Activated CD8-positive, alpha-beta memory T cell treated with anti-CD3 and anti-CD28 coated beads, Interleukin-2, amount 50 U/mL, for 1 hour (primary cell): Measurements from ENCODE around the gene OVCA2.

Source experiments
- DNase-seq: peaks from one replicate; pipeline ENCODE4 v3.0.0-alpha.2; 2020; ENCODE audit errors: extremely low read depth

The OVCA2 gene

DNA sequence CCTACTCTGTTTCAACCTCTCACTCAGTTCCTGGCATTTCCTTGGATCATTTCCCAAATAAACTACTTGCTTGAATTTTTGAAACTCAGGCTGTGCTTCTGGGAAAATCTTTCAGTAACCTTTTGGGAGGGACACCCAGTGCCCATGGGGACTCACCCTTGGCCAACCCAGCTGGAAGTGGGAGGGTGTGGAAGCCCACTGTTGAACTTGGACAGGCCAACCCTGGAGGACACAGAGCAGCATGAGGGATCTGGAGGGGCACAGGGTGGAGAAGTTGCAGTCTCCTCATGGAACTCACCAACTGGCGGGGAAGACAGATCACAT is 27.9 kb upstream of the OVCA2 start:
- no peak for DNase-seq

DNA sequence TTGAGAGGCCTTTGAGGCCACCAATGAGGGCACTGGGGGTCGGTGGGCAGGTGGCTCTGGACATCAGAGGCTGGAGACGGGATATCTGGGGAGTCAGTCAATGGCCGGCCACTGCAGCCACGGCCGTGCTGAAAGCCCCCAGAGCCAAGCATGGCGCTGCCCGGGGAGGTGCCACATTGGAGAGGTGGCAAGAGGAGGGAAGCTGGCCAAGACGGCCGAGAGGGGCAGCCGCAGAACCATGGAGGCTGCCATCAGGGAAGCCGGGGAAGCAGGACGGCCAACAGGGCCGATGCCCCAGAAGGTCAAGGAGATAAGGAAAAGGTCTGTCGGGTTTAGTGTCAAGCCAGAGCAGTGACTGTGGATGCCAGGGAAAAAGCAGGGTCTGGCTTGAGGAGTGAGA is 26.5 kb upstream of the OVCA2 start:
- no peak for DNase-seq

DNA sequence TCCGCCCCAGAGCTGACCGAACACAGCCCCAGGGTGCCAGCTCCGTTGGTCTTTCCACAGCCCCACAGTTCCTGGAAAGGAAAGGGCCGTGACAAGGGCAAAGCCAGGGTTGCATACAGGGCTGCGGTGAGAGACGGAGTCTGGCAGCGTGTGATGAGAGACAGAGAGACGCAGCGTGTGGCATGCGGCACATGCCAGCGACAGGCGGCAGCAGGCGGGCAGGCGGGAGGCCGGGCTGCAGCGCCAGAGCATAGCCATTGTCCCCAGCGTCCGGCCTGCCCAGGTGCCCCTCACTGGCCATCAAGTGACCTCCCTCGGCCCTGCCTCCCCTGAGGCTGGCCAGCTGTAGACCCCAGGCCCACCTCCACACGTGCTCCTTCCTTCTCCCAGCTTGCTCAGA is 25.3 kb upstream of the OVCA2 start:
- no peak for DNase-seq

DNA sequence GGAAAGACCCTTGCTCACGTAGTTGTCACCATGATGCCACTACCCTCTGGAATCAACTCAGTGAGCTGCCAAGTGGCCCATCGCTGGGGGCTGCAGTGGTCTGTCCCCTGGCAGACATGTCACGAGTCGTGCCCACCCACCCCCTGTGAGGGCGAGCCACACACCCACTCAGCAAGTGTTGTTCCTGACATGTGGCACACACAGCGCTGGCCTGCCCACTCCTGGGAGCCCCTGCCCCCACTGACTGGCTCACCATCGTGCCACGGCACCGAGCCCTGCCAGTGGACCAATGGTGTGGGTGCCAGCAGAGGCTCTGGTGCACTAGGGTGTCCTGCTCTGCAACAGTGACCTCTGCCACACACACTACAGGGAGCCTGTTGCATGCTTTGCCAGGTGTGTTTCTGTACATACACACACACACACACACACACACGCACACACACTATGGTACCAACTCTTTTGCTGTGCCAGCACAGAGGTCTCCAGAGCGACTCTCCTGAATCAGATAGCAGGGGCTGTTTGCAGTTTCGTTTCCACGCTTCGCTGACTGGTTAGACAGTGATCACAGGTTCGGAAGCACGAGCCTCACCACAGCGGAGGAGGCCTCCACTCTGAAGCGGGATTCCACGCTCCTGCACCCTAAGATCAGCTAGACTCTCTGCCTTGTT is 24.4 kb upstream of the OVCA2 start:
- DNase-seq = no peak

DNA sequence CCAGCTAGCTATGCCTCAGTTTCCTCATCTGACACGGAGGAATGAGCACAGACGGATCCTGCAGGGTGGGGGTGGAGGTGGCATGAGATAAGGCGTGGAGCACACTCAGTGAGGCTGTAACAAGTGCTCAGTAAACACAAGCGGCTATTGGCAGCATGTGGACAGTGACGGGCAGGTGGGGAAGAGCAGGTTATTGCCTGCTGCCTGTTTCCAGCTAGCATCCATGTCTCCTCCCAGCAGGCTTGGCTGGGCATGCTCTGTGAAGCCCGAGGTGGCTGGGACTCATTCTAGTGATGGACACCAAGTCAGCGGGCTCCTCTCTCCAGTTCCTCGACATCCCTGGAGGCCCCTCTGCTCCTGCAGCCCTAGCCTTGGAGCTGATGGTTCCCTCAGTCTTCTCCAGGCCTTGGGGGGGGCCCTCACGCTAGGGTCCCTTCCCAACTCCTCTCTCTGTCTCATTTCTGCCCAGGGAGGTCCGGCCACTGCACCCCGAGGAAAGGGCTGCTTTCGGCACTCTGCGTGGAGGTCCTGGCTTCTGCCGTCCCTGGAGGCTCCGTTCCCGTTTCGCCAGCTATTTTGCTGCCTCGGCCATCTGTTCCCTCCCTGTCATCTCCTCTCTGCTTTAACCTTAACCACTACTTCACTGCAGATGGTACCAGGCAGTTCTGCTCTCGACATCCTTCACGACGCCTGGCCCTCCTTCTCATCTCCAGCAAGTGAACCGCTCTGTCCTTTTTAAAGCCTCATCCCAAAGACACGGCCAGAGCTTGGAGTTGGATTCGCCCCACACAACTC is 22.9 kb upstream of the OVCA2 start:
- no peak for DNase-seq

DNA sequence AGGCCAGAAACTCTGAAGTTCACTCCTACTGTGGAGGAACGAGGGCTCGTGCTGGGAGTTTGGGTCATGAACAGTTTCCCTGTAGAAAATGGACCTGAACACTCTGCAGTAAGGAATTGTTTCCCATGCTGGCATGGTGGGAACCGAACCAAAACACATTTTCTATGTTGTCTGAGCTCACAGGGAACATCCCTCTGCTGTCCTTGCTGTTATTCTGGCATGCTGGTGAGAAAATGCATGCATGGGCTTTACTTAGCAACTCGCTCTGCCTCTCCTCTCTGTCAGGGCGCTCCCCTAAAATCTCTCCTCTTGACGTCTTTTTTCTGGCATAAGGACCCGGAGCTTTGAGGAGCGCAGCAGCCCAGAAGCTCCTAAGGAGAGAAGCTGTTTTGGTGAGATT is 22.1 kb upstream of the OVCA2 start:
- no peak for DNase-seq

DNA sequence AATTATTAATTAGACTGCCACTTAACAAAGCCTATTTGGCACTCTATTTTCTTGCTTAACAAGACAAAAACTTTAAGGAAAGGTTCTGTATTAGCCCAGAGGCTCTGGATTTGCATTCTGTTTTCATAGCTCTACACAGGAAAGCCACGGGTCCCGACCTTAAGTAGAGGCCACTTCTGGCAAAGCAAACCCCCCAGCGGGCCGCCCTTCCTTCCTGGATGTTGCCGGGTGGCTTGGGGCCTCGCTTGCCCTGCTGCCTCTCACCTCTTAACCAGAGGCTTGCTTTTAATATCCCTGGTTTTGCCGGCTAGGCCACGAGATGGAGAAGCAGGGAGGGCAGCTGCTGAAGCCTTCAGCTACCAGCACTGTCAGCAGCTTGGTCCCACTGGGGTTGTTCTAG is 21.1 kb upstream of the OVCA2 start:
- DNase-seq = no peak

DNA sequence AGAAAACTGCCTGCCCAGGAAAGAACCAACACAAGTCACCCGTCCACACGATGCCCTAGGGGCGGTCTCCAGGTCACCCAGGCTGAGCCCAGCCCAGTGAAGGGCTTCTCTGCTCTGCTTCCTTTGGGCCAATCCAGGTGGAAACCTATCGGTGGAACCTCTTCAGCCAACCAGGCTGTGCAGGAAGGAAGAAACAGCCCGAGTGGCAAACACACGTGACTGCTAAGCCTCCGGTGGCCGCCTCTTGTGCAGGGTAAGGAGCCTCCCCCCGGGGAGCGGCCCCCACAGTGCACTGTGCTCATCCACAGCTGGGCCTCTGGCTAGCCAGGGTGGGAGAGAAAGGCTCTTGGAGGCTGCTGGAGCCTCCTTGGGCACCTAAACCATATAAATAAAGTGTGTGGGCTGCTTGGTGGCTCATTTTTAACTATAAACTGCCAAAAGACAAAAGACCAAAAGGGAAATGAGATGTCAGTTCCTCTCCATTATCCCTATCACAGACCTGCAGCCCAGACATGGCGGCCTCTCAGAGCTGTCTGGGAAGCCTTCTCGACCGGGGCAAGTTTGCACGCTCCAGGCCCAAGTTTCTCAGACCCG is 19.1 kb upstream of the OVCA2 start:
- no peak for DNase-seq

DNA sequence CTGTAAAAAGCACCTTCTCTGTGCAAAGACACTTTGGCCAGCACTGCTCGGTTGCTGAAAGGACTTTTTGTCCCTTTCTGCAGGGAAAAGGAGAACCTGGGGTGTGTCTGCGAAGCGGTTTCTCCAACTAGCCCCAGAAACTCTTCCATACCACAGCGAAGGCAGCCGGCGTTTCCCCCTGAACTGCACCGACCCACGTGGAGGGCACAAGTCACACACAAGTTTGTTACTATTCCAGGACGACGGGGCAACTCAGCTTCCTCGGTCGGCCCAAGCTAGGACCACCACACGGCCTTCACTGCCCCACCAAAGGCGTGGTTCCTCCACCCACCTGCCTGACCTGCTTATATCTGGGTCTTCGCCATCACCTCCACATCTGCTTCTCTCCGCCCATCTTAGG is 18.6 kb upstream of the OVCA2 start:
- DNase-seq = no peak

DNA sequence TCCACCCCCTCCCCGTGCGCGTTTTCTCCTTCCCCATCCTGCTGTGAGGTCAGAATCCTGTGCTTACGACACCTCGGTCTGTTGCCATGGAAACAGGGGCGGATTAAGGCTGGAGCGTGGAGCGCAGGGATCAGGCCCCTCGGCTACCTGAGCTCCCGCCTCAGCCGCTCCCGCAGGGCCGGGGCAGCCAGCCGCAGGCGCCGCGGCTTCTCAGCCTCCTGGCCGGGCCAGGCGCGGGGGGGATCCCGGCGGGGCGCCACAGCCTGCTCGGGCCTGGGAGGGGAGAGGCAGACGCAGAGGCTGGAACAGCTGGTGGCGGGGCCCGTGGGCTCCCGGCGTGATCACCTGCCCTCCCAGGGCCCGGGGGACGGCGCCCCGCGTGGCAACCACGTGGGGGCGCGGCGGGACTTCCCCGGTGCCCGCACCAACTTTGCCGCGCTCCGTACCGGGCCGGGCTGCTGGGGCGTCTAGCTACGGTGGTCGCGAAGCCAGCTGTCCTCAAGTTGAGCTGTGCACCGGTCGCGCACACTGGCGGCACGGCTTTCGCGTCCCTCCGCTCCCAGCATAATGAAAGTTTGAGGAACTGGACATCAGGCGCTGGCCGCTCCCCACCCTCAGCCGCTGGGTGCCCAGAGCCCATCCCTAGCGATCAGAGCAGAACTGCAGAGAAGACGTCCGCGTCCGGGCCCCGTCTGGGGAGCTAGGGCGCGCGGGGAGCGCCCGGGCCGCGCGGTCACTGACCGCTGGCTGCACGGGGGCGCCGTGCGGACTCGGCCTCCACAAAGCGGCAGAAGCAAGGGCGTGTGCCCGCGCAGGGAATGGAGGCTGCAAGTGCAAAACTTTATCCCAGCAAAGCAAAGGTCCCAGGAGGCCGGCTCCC is 17.9 kb upstream of the OVCA2 start:
- DNase-seq = peak; percentile 26

DNA sequence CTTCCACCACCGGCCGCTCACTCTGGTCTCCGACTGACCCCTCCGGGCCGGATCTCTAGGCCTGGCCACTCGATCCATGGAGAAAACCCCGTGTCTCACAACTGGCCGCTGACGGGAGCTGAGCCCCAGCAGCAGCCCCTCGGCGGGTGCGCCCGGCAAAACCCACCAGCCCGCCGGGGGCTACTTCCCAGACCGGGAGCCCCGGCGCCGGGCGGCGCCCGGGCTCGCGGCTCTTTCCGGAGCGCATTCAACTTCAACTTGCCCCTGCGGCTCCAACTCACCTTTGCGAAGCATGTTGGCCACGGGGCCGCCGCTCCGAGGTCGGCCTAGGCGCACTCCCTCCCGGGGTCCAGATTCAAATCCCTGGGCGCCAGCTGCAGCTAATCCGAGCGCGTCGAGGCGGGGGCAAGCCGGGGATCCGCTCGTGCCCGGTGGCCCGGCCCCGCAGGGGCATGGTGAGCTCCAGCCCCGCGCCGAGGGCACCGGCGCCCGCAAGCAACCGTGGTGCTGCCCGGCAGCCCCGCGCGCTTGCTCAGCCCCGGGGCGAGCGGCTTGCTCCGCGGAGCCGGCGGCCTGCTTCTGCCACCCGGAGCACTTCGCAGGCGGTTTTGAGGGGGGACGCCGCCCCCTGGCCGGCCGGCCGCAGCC is 17.1 kb upstream of the OVCA2 start:
- no peak for DNase-seq

DNA sequence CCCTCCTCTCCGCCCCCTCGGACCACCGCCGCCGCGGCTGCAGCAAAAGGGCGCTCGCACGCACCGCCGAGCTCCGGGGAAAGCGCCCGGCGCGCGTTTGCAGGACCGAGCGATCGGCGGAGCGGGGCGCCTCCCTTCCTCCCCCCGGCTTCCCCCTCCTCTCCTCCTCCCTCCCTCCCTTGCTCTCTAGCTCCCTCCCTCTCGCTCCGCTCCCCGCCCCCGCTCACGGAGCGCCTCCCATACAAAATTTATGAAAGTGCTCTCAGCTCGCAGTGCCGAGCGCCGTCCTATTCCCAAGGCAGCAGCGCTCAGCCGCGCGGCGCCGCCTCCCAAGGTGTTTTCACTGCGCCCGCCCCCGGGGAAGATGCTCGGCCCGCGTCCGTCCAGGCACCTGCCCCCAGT is 16.6 kb upstream of the OVCA2 start, which contains the start of gene RTN4RL1:
Gene RTN4RL1, minus strand, starts transcription at position 115 of the 402 bp plus-strand sequence. CDS start 469 bp downstream, outside the sequence.
- peak; percentile 23 for DNase-seq

DNA sequence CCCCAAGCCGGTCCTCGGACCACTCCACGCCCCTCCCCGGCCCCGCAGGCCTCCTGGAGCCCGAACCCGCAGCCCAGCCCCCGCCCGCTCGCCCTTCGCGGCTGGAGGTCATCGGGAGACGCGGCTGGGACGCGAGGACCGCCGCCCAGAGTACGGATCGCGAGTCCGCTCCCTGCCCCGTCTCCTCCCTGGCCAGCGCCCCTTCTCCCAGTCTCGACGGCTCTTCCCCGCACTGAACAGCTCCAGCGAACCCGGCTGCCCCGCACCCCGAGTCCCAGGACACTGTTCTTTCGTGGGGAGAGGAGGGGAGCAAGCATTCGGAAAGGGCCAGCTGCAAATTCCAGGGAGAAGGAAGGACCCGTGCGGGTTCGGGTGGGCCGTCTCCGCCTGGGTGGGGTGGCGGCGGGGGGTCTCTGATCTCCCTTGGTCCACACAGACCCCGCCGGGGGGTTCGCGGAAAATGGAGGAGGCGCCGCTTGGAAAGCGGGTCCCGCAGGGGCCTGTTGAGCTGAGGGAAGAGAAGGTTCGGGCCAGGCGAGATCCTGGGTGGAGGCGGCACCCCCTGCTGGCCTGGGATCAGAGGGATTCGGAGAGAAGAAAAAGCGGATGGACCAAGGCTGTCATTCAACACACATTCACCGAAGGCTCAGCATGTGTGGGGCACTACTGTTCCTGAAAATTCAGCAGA is 16.1 kb upstream of the OVCA2 start:
- no peak for DNase-seq

DNA sequence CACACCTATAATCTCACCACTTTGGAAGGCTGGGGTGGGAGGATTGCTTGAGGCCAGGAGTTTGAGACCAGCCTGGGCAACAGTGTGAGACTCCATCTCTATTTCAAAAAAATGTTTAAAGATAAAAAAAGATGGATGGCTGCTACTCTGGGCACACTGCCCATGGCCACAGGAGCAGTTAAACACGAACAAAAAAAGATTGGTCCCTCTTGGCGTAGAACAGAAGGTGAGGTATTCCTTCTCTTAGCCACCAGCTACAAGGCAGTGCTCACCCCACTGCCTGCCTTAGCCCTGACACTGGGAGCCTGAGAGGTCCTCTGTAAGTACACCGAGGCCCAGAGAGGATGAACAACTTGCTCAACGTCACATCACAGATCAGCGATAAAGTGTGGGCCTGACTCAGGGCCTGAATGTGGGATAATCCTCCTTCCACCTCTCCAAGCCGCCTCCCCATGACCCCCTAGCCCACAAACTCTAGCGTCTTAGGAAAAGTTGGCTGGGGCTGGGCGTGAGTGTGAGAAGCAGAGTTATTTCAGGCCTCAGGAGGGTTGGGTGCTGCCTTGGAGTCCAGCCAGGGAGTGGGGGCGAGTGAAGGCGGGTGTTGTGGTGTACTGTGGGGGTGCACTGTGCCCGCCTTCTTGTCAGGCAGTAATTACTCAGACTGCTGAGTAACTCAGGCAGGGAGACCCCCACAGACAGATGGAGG is 14.1 kb upstream of the OVCA2 start:
- DNase-seq = no peak

DNA sequence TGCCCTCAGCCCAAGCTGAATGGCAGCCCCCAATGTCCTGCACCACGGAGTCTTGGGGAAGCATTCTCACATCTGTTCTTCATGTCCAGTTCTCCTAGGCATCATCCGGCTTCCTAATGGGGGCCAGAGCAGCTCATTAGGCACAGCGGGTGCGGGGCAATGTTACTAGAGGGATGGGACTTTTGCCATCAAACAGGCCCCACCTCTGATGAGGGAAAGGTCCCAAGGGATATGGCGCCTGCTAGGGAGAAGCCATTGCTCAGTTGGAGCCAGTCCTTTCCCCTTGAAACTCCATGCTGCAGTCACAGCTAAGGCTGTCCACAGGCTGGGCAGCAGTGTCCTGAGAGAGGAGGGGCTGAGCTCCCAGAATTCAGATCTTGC is 13.6 kb upstream of the OVCA2 start:
- DNase-seq = no peak

DNA sequence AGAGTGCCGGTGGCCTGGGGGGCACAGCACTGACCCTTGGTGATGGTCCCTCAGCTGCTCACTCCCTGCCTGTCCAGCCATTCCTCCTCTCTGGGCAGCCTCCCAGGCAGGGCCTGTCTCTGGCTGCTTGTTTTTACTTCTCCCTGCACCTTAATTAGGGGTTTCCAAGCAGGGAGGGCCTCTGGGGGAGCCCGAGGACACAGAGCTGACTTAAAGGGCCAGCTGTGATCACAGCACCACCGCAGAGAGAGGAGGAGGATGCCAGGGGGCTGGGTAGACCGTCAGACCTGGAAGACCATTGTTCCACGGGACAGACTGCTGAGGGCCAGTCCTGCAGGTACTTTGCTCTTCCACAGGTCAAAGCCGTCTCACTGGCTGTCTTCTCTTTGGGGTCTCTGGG is 13.1 kb upstream of the OVCA2 start:
- no peak for DNase-seq

DNA sequence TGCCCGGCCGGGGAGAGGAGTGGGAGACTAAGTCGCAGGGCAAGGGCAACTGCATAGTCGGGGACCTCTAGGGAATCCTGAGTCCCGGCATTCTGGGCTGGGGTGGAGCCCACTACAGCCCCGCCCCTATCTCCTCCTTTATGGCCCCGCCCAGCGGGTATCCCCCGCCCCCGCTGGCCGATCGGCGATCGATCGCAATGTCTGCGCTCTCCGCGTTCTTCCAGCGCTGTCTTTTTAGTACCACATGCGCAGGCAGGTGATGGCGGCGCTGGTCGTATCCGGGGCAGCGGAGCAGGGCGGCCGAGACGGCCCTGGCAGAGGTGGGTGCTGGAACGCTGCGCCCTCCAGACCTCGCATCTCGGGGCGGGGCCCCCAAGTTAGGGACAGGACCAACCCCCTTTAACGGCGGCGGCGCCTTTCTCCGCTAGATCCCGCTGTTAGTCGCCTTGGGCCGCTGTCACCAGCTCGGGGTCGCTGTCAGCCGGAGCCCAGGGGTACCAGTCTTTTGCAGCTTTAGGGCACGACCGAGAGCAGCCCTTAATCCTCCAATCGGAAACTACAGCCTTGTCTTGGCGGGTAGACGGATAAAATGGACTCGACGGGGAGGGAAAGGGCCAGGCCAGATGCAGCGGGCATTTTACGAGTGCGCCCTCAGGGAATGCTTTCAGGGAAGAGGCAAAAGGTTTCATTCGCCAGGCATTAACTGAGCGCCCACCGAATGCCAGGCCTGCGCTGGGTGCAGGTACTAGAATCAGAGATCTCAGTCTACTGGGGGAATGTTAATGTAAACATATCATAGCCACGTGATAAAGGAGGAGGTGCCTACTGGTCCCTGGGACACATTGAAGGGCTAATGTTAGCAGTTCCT is 11.7 kb upstream of the OVCA2 start, which contains the start of gene DPH1:
Gene DPH1, plus strand, starts transcription at position 243 of the 868 bp plus-strand sequence. Its CDS starts 17 bp downstream, at position 260.
- peak; percentile 52 for DNase-seq

DNA sequence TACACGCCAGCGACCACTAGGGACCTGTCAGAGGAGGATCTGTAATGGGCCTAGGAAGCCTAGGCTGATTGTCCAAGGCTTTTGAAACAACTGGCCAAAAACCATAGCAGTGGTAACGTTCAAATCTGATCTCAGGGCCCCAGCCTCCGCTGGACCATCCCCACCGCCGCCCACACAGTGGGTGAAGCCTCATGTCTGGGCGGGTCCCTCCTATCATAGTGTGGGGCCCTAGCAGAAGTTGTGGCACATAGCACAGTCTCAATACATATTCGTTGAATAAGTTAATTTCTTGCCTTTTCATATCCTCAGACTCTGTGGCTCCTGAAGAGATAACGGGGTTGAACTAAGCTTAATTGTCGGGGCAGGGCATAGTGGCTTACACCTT is 11.1 kb upstream of the OVCA2 start:
- no peak for DNase-seq

DNA sequence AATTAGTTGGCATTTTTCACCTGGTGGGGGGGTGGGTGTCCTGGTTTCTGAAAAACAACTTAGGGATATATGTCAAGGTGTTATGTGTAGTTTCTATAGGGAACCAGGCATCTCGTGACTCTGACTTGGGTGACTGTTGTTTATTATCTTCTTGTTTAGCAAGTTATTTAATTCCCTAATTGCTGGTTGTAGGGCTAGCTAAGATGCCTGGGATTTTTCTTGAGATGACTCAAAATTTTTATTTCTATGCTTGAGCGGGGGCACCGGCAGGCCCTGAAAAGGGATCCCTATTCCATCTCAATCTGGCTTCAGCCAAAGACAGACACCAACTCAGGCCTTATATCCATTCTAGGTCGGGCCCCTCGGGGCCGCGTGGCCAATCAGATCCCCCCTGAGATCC is 8.7 kb upstream of the OVCA2 start:
- no peak for DNase-seq
